GM18868 (cell line): ENCODE measurements around the gene SELENOO.
"Not testable (repeated sequence)": the region's sequence is repeated elsewhere in the genome, so short reads cannot be mapped to it uniquely, and the experiment has no call there.

Source experiments
- ATAC-seq: cut with Tn5 transposase; IDR thresholded peaks from one replicate; pipeline ENCODE4 v1.9.1; 2021; ENCODE audit warnings: mild to moderate bottlenecking, moderate library complexity; ENCODE audit not compliant: unreplicated experiment

SELENOO gene

DNA sequence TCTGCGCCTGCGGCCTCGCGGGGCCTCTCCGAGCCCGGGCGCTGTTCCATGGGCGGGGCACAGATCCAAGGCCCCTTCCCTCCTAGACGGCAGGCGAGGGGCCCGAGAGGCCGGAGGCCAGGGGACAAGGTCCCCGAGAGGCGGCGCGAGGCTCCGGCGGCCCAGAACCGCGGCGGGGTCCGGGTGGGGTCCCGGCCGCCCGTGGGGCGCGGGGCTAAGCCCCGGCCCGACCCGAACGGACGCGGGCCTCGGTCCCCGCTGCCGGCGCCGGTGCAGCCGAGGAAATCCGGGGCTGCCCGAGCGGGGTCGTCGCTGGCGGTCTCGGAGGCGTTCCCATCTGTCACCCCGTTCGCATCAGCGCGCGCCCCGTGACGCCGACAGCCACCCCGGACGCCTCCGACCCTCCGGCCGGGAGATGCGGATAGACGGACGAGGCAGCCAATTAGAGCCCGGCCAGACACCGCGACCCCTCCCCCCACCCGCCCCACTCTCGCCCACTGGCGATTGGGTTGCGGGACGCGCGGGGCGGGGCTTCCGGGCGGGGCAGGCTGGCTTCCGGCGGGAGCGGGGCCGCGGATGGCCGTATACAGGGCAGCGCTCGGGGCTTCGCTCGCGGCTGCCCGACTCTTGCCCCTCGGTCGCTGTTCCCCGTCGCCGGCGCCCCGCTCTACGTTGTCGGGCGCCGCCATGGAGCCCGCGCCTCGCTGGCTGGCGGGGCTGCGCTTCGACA lies at the start of gene SELENOO:
Gene SELENOO, plus strand, starts transcription at position 551 of the 730 bp plus-strand sequence. Its CDS starts 26 bp downstream, at position 577.
- ATAC-seq, result peak; percentile 68

DNA sequence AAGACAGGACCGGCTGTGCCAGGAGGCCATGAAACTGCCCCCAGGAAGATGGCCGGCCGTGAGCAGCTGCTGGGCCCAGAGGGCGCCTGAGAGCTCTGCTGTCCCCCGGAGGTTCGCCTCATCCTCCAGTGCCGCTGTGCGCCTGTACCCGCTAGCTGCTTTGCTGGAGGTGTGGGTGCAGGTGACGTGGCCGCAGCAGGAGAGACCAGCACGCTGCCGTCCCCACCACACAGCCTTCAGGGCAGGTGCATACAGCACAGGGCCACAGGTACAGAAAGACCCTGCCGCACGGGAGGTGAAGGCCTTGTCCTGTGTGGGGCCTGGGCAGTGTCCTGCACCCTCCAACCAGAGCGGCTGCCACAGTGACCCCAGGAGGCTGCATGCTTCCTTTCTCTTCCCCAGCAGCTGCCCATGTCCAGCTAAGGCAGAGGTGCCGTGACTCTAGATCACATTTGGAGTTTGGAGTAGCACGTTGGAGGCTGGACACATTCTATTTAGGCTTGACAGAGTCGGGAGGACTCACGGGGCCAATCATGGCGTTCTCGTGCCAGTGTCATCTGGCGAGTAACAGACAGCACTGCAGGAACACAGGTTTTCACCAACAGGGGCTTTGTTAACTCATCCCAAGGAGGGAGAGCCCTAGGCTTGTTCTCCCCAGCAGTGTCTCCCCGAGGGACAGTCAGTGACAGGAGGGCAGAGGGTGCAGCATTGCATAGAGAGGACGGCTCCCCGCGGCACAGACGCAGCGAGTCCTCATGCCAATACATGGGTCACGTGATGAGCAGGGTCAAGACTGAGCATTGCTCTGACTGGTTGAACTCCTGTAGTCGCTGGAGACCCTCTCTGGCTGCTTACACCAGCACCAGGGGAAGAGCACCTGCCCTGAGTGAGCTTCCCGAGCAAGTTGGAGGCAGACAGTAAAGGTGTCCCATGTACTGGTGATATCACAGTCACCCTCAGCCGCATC lies 49.0 kb upstream of the SELENOO start:
- ATAC-seq, result no peak

DNA sequence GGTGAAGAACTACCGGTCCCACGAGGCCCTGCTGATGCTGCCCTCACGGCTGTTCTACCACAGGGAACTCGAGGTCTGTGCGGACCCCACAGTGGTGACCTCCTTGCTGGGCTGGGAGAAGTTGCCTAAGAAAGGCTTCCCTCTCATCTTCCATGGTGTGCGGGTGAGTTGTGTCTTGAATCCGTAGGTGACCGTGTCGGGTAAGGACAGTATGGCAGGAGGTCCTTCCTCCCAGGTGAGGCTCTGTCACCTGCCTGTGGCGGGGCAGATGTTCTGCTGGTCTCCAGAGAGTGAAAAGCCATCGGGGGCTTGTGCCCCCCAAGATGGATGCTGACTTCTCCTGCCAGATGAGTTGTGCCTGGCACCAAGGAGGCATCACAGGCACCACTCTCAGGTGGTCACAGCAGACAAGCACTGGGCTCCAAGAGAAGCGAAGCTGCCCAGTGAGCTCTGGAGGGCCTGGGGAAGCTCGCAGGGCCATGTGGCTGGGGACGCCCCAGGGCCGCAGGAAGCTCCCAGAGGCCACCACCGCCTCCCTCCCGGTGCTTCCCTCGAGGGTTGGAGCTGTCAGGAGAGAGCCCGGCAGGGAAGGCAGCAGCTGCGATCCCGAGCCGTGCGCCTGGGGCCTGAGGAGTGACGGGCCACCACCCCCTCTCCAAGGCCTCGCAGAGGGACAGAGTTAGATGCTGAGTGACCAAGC lies 47.6 kb upstream of the SELENOO start:
- no peak for ATAC-seq

GRCh38 chr22:50153756-50154140 lies 47.1 kb upstream of the SELENOO start:
- no peak for ATAC-seq

DNA sequence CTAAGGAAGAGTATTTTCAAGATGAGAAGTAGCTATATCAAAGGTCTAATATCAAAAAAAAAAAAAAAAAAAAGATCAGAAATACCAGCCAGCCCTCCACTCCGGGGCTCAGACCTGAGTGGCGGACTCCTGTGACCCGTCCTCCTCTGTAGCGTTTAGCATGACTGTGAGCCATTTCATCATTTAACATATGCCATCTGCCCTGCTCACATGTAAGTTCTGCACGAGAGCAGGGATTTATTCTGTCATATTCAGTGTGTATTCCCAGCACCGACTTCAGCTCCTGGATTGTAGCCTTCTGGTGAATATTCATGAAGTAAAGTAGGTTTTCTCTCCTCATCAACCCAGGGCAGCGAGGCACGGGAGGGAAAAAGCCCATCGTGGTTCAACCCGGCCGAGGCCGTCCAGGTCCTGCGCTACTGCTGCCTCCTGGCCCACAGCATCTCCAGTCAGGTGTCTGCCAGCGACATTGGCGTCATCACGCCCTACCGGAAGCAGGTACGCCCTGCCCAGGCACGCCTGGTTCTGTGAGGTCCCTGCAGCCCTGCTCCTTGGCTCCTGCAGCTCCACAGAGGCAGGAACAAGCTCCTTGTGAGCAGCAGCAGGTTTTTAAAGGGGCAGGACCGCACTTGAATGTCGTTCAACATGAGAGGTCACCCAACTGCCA lies 43.0 kb upstream of the SELENOO start:
- ATAC-seq, result no peak

DNA sequence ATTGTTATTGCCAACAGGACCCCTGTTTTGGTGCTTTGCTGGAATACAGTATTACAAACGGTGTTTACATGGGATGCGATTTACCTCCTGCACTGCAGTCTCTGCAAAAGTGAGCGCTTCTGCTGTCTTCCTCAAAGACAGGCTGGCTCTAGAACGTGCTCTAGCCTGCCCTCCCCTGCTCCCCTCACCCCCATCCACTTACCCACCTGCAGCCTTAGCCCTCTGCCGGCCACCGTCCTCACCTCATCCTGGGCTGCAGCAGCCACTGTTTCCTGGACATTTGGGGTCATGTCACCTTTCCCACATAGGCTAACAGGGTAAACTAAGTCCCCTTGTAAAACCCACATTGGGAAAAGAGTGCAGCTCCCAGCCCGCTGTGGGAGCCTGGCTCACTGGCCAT lies 39.9 kb upstream of the SELENOO start:
- no peak for ATAC-seq

GRCh38 chr22:50161508-50162390 lies 39.1 kb upstream of the SELENOO start:
- no peak for ATAC-seq

GRCh38 chr22:50162391-50162956 lies 38.3 kb upstream of the SELENOO start:
- no peak for ATAC-seq

DNA sequence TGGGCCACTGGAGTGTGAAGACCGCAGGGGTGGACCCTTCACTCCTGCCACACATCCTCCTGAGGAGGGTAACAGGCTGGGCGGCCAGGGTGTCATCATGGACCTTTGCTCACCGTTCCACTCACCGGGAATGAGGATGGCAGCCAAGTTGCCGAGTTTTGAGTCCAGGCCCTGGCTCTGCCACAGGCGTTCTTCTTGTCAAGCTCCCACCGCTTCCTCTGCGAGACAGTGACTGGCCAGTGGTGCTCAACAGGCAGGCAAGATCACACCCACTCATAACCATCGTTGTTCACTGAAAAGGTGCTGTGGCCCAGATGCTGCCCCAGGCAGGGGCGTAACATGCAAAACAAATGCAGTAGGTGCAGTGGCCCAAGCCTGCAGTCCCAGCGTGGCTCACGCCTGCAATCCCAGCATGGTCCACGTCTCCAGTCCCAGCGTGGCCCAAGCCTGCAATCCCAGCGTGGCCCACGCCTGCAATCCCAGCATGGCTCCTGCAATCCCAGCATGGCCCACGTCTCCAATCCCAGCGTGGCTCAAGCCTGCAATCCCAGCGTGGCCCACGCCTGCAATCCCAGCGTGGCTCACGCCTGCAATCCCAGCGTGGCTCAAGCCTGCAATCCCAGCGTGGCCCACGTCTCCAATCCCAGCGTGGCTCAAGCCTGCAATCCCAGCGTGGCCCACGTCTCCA lies 35.2 kb upstream of the SELENOO start:
- ATAC-seq, result no peak

GRCh38 chr22:50167689-50168489 lies 32.9 kb upstream of the SELENOO start:
- no peak for ATAC-seq

DNA sequence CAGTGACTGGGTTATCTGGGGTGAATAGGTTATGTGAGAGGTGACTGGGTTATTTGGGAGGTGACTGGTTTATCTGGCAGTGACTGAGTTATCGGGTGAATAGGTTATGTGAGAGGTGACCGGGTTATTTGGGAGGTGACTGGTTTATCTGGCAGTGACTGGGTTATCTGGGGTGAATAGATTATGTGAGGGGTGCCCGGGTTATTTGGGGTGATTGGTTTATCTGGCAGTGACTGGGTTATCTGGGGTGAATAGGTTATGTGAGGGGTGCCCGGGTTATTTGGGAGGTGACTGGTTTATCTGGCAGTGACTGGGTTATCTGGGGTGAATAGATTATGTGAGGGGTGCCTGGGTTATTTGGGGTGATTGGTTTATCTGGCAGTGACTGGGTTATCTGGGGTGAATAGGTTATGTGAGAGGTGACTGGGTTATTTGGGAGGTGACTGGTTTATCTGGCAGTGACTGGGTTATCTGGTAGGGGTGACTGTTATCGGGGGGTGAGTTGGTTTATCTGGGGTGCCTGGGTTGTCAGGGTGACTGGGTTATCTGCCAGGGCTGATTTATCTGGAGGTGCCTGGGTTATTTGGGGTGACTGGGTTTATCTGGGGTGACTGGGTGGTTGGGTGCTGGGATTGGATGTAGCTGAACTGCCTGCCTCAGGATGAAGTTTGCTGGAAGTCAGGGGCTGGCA lies 32.2 kb upstream of the SELENOO start:
- ATAC-seq, result not testable (repeated sequence)

- no peak for ATAC-seq
Measured at GRCh38 chr22:50169181-50169759, 31.5 kb upstream of the SELENOO start.

DNA sequence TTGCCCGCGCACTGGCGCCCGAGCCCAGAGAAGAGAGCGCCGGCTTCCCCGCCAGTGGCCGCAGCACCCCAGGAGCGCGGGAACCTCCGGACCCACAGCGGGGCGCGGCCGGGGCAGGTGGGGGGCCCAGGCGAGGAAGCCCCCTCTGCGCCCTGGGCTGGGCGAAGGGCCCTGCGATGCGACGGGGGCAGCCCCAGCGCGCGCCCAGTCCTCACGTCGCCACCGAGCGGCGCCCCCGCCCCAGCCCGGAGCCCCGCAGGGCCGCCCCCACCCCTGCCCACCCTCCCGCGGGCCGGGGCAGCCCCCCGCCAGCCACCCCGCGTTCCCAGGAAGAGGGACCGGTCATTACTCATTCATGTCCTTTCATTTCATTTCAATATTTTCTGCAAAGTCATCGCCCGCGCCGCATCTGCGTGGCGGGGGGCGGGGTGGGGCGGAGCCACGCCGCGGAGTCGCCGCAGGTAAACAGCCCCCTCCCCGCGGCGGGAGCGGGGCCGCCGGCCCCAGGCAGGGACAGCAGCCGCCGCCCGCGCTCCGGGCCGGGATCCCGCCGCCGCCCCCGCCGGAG lies 31.0 kb upstream of the SELENOO start:
- ATAC-seq, result no peak

- no peak for ATAC-seq
Measured at GRCh38 chr22:50170453-50171318, 30.1 kb upstream of the SELENOO start, which contains the start of gene PANX2. Gene PANX2 (plus strand): TSS chr22:50170731. CDS start chr22:50170731, 0 bp downstream.

GRCh38 chr22:50171319-50171964 lies 29.4 kb upstream of the SELENOO start:
- ATAC-seq, result no peak
